Astrocyte (in vitro differentiated cells and primary cell): Measurements from ENCODE around the gene MYL6. TPM values are rescaled to one million over a fixed set of nuclear protein-coding genes. Genes with fewer than 3 reads are reported as not detected.
A peak's percentile ranks its signal among the peaks of the same experiment; 100 is the strongest.

ENCODE experiments used
- DNase-seq: peaks from one replicate; pipeline ENCODE4 v3.0.0-alpha.2; 2010; ENCODE audit warnings: low read depth
- FAIRE-seq: peaks from 2 replicates; lab custom pipeline; 2011; peaks lifted over from hg19 to GRCh38; lab: Jason Lieb, UNC
- H2AFZ ChIP-seq: 2 replicates; pipeline ENCODE4 v1.6.0; 2012; ENCODE audit warnings: low read depth, low read length, inconsistent platforms
- H3K27ac ChIP-seq: 2 replicates; pipeline ENCODE4 v1.5.1; 2011; ENCODE audit warnings: low read depth, low read length, inconsistent platforms
- H3K27me3 ChIP-seq: 2 replicates; pipeline ENCODE4 v1.6.0; 2011; ENCODE audit warnings: low read length, inconsistent platforms; ENCODE audit not compliant: insufficient read depth
- H3K36me3 ChIP-seq: 2 replicates; pipeline ENCODE4 v1.5.1; 2011; ENCODE audit warnings: low read length, inconsistent platforms; ENCODE audit not compliant: insufficient read depth
- H3K4me1 ChIP-seq: 2 replicates; pipeline ENCODE4 v1.5.1; 2011; ENCODE audit warnings: low read length, inconsistent platforms; ENCODE audit not compliant: insufficient read depth
- H3K4me2 ChIP-seq: 2 replicates; pipeline ENCODE4 v1.6.0; 2012; ENCODE audit warnings: low read length, inconsistent platforms
- H3K4me3 ChIP-seq: 2 replicates; pipeline ENCODE4 v1.5.1; 2011; ENCODE audit warnings: low read depth, mild to moderate bottlenecking, low read length, inconsistent platforms; ENCODE audit not compliant: insufficient read depth
- H3K79me2 ChIP-seq: 2 replicates; pipeline ENCODE4 v1.6.0; 2012; ENCODE audit warnings: mild to moderate bottlenecking, low read length, inconsistent platforms; ENCODE audit not compliant: insufficient read depth
- H3K9ac ChIP-seq: 2 replicates; pipeline ENCODE4 v1.6.0; 2012; ENCODE audit warnings: mild to moderate bottlenecking, low read length, inconsistent platforms
- H3K9me3 ChIP-seq: 2 replicates; pipeline ENCODE4 v1.5.1; 2012; ENCODE audit warnings: low read depth, mild to moderate bottlenecking, low read length, inconsistent platforms; ENCODE audit not compliant: insufficient read depth
- H4K20me1 ChIP-seq: 2 replicates; pipeline ENCODE4 v1.6.0; 2012; ENCODE audit warnings: low read length, inconsistent platforms; ENCODE audit not compliant: insufficient read depth
- H3K27ac Mint-ChIP-seq: one replicate; pipeline ENCODE4 v1.8.0; 2021; ENCODE audit warnings: mild to moderate bottlenecking, mixed read lengths; ENCODE audit not compliant: unreplicated experiment
- H3K27me3 Mint-ChIP-seq: one replicate; pipeline ENCODE4 v1.8.0; 2021; ENCODE audit warnings: low read depth, mixed read lengths; ENCODE audit not compliant: unreplicated experiment
- H3K36me3 Mint-ChIP-seq: one replicate; pipeline ENCODE4 v1.8.0; 2021; ENCODE audit warnings: low read depth, mixed read lengths; ENCODE audit not compliant: unreplicated experiment
- H3K4me1 Mint-ChIP-seq: one replicate; pipeline ENCODE4 v1.8.0; 2021; ENCODE audit warnings: low read depth, mixed read lengths; ENCODE audit not compliant: unreplicated experiment
- H3K4me3 Mint-ChIP-seq: one replicate; pipeline ENCODE4 v1.8.0; 2021; ENCODE audit warnings: mild to moderate bottlenecking, moderate library complexity, mixed read lengths; ENCODE audit not compliant: unreplicated experiment
- H3K9me3 Mint-ChIP-seq: one replicate; pipeline ENCODE4 v1.8.0; 2021; ENCODE audit warnings: mild to moderate bottlenecking, mixed read lengths; ENCODE audit not compliant: unreplicated experiment
- CTCF ChIP-seq: IDR thresholded peaks from 2 replicates; pipeline ENCODE4 v1.5.1; 2011; ENCODE audit warnings: low read depth, mild to moderate bottlenecking, inconsistent platforms, low read length, moderate library complexity; ENCODE audit not compliant: insufficient read depth
- EZH2 ChIP-seq: IDR thresholded peaks from 2 replicates; pipeline ENCODE4 v1.6.1; 2012; ENCODE audit warnings: mild to moderate bottlenecking, low read length, inconsistent platforms; ENCODE audit not compliant: insufficient read depth
- total RNA-seq: library from RNA; stranded (reverse); gene quantifications from 2 replicates; pipeline ENCODE4 v1.2.1, GENCODE V29; 2021

MYL6 gene
- total RNA-seq, 1 donor from 2014 or later, result 2,685 TPM

- no peaks in the 10 kb centered on the region for H4K20me1 ChIP-seq
- Mint-ChIP-seq H3K4me3 (no peak overlapping the region), H3K9me3 (peaks cover 4% of the 10 kb centered on the region), H3K4me1 (peaks cover 5% of the 10 kb centered on the region), H3K27ac (no peak overlapping the region), H3K27me3 (no peaks in the 10 kb centered on the region), H3K36me3 (peaks cover 35% of the 10 kb centered on the region)
- DNase-seq, result no peak
- peaks cover 39% of the 10 kb centered on the region for H3K36me3 ChIP-seq
- H3K79me2 ChIP-seq, result no peaks in the 10 kb centered on the region
- H3K27ac ChIP-seq, result no peak overlapping the region
- no peaks in the 10 kb centered on the region for H3K9me3 ChIP-seq
- no peak overlapping the region for H3K4me2 ChIP-seq
- TF ChIP-seq EZH2 (no peak), CTCF (no peak)
- FAIRE-seq, result no peak
- no peaks in the 10 kb centered on the region for H3K27me3 ChIP-seq
- no peak overlapping the region for H3K4me3 ChIP-seq
- H3K4me1 ChIP-seq, result peaks cover under 1% of the 10 kb centered on the region
- no peak overlapping the region for H2AFZ ChIP-seq
- H3K9ac ChIP-seq, result no peak overlapping the region
Observed at GRCh38 chr12:56145217-56145616, 12.9 kb upstream of the MYL6 start.

DNA sequence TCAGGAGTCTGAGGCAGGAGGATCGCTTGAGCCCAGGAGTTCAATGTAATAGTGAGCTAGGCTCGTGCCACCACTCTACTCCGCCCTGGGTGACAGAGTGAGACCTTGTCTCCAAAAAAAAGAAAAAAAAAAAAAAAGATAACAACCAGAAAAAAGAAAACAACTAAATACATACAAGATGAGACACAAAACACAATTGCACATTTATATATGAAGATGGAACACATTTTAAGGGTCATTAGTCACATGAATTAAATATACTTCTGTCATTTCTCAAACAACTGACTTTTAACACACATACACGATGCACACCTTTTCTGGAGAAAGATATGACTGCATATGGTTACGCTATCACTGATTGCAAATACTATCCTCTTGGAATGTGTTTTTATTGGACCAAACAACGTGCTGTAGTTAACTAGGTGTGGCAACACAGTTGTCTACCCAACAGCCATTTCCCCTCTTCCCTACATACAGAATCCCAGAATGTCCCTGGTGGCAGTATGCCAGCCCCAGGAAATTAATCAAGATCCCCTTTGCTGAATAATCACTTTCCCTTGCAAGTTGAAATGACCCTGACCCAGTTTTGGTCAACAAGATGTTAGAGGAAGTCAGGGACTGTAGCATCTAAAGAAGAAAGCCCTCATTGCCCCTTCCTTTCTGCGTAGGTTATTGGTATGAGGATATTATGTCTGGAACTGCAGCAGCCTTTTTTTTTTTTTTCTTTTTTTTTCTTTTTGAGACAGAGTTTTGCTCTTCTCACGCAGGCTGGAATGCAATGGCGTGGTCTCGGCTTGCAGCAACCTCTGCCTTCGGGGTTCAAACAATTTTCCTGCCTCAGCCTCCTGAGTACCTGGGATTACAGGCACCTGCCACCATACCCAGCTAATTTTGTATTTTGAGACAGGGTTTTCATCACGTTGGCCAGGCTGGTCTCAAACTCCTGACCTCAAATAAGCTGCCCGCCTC is 11.4 kb upstream of the MYL6 start:
- H3K9me3 Mint-ChIP-seq, result no peaks in the 10 kb centered on the region
- DNase-seq (no peak), FAIRE-seq (no peak)
- Histone ChIP-seq H3K9me3 (no peaks in the 10 kb centered on the region), H4K20me1 (no peaks in the 10 kb centered on the region), H3K4me3 (no peak overlapping the region), H3K27me3 (no peaks in the 10 kb centered on the region), H3K36me3 (peaks cover 30% of the 10 kb centered on the region), H3K27ac (no peak overlapping the region), H3K4me1 (peaks cover 12% of the 10 kb centered on the region), H3K79me2 (no peaks in the 10 kb centered on the region), H3K4me2 (no peak overlapping the region), H3K9ac (no peak overlapping the region), H2AFZ (no peak overlapping the region)
- H3K4me1 Mint-ChIP-seq, result peaks cover 9% of the 10 kb centered on the region
- no peak overlapping the region for H3K4me3 Mint-ChIP-seq
- no peak overlapping the region for H3K27ac Mint-ChIP-seq
- H3K36me3 Mint-ChIP-seq, result peaks cover 29% of the 10 kb centered on the region
- no peaks in the 10 kb centered on the region for H3K27me3 Mint-ChIP-seq
- TF ChIP-seq EZH2, result no peak

GRCh38 chr12:56150563-56150962 is 7.6 kb upstream of the MYL6 start:
- H3K4me3 Mint-ChIP-seq, result peak overlapping the region; percentile 90

More at GRCh38 chr12:56150563-56150962, 7.6 kb upstream of the MYL6 start:
- H3K9me3 Mint-ChIP-seq, result no peaks in the 10 kb centered on the region
- H2AFZ ChIP-seq, result no peak overlapping the region
- H3K36me3 ChIP-seq, result peaks cover 3% of the 10 kb centered on the region
- H3K4me1 Mint-ChIP-seq, result peaks cover 7% of the 10 kb centered on the region
- H3K36me3 Mint-ChIP-seq, result peaks cover 10% of the 10 kb centered on the region
- no peak for TF ChIP-seq CTCF
- TF ChIP-seq EZH2, result no peak
- no peaks in the 10 kb centered on the region for H3K27me3 ChIP-seq
- no peak for FAIRE-seq
- H3K27ac ChIP-seq, result no peak overlapping the region
- no peaks in the 10 kb centered on the region for H3K9me3 ChIP-seq
- no peak overlapping the region for H3K27ac Mint-ChIP-seq
- H3K4me2 ChIP-seq, result no peak overlapping the region
- H3K79me2 ChIP-seq, result peaks cover 20% of the 10 kb centered on the region
- H4K20me1 ChIP-seq, result no peaks in the 10 kb centered on the region
- no peak for DNase-seq
- H3K4me1 ChIP-seq, result peaks cover 24% of the 10 kb centered on the region
- no peak overlapping the region for H3K4me3 ChIP-seq
- no peak overlapping the region for H3K9ac ChIP-seq
- H3K27me3 Mint-ChIP-seq, result no peaks in the 10 kb centered on the region
